MM.1S (cell line): Measurements from ENCODE around the gene FBXL2.

Source experiments
- DNase-seq: peaks from one replicate; pipeline ENCODE4 v3.0.0-alpha.2; 2015
- H2AFZ ChIP-seq: fragments of 300-600 bp; sonication (generic); 2 replicates; pipeline ENCODE4 v1.6.0; 2016; ENCODE audit warnings: antibody characterized with exemption, low read length
- H3F3A ChIP-seq: fragments of 300-600 bp; sonication (generic); 2 replicates; pipeline ENCODE4 v1.6.1; 2016; ENCODE audit warnings: mild to moderate bottlenecking, antibody characterized with exemption, low read length, moderate library complexity, mixed read lengths; ENCODE audit not compliant: insufficient read depth
- H3K27ac ChIP-seq: fragments of 300-600 bp; sonication (generic); 2 replicates; pipeline ENCODE4 v1.5.1; 2016; ENCODE audit warnings: mild to moderate bottlenecking, low read length
- H3K27me3 ChIP-seq: fragments of 300-600 bp; sonication (generic); replicated peaks from 2 replicates; pipeline ENCODE4 v1.6.0; 2016; ENCODE audit warnings: low read length; ENCODE audit not compliant: insufficient read depth
- H3K36me3 ChIP-seq: fragments of 300-600 bp; sonication (generic); replicated peaks from 2 replicates; pipeline ENCODE4 v1.6.1; 2016; ENCODE audit warnings: mild to moderate bottlenecking, low read length, mixed read lengths; ENCODE audit not compliant: insufficient read depth
- H3K4me1 ChIP-seq: fragments of 300-600 bp; sonication (generic); 2 replicates; pipeline ENCODE4 v1.6.1; 2016; ENCODE audit warnings: low read length, mixed read lengths
- H3K4me2 ChIP-seq: fragments of 300-600 bp; sonication (generic); 2 replicates; pipeline ENCODE4 v1.6.0; 2016; ENCODE audit warnings: low read depth, low read length
- H3K4me3 ChIP-seq: fragments of 300-600 bp; sonication (generic); 2 replicates; pipeline ENCODE4 v1.5.1; 2016; ENCODE audit warnings: low read length, mixed read lengths
- H3K79me2 ChIP-seq: fragments of 300-600 bp; sonication (generic); 2 replicates; pipeline ENCODE4 v1.6.1; 2016; ENCODE audit warnings: mixed run types, low read length, mixed read lengths
- H3K9ac ChIP-seq: fragments of 300-600 bp; sonication (generic); 2 replicates; pipeline ENCODE4 v1.6.1; 2016; ENCODE audit warnings: low read length, mixed read lengths
- H3K9me2 ChIP-seq: fragments of 300-600 bp; sonication (generic); replicated peaks from 2 replicates; pipeline ENCODE4 v1.6.1; 2016; ENCODE audit warnings: mild to moderate bottlenecking, low read length, mixed read lengths; ENCODE audit not compliant: insufficient read depth
- H3K9me3 ChIP-seq: fragments of 300-600 bp; sonication (generic); replicated peaks from 2 replicates; pipeline ENCODE4 v1.6.1; 2016; ENCODE audit warnings: mild to moderate bottlenecking, low read length, mixed read lengths; ENCODE audit not compliant: insufficient read depth
- H4K20me1 ChIP-seq: fragments of 300-600 bp; sonication (generic); 2 replicates; pipeline ENCODE4 v1.6.1; 2016; ENCODE audit warnings: mild to moderate bottlenecking, low read length, moderate library complexity, mixed read lengths; ENCODE audit not compliant: insufficient read depth
- CTCF ChIP-seq: fragments of 300-600 bp; sonication (generic); IDR thresholded peaks from 2 replicates; pipeline ENCODE4 v1.5.1; 2016; ENCODE audit warnings: antibody characterized with exemption, low read length, mixed read lengths
- EZH2 ChIP-seq: fragments of 300-600 bp; sonication (generic); optimal IDR thresholded peaks from 2 replicates; pipeline ENCODE3; 2017; ENCODE audit warnings: low read depth, mild to moderate bottlenecking, antibody characterized with exemption, low read length, mixed read lengths
- EZH2phosphoT487 ChIP-seq: fragments of 300-600 bp; sonication (generic); IDR thresholded peaks from 2 replicates; pipeline ENCODE4 v1.6.1; 2018; ENCODE audit warnings: antibody characterized with exemption, low read length

FBXL2 gene

GRCh38 chr3:33386631-33387030, 109.4 kb downstream of the FBXL2 start:
- no peak overlapping the region for H3K4me2 ChIP-seq
- H3K27me3 ChIP-seq = no peaks in the 10 kb centered on the region
- no peaks in the 10 kb centered on the region for H3K9me2 ChIP-seq
- no peaks in the 10 kb centered on the region for H3F3A ChIP-seq
- DNase-seq = no peak
- H3K4me1 ChIP-seq = peaks cover 3% of the 10 kb centered on the region; the same call in 1 of the 2 replicates
- H3K79me2 ChIP-seq = no peaks in the 10 kb centered on the region
- no peaks in the 10 kb centered on the region for H3K9me3 ChIP-seq
- no peak overlapping the region for H3K9ac ChIP-seq
- H2AFZ ChIP-seq = no peak overlapping the region
- H3K27ac ChIP-seq = no peak overlapping the region
- no peaks in the 10 kb centered on the region for H4K20me1 ChIP-seq
- no peaks in the 10 kb centered on the region for H3K36me3 ChIP-seq
- no peak overlapping the region for H3K4me3 ChIP-seq
- no peak for TF ChIP-seq EZH2
- TF ChIP-seq EZH2phosphoT487 = no peak
- TF ChIP-seq CTCF = no peak

- Histone ChIP-seq H3K9me3 (no peaks in the 10 kb centered on the region), H3K4me1 (peaks cover 8% of the 10 kb centered on the region), H4K20me1 (no peaks in the 10 kb centered on the region), H3F3A (no peaks in the 10 kb centered on the region), H3K27me3 (no peaks in the 10 kb centered on the region), H3K9me2 (no peaks in the 10 kb centered on the region), H3K9ac (no peak overlapping the region), H3K79me2 (no peaks in the 10 kb centered on the region), H3K4me3 (no peak overlapping the region), H3K36me3 (no peaks in the 10 kb centered on the region), H3K27ac (no peak overlapping the region), H3K4me2 (no peak overlapping the region), H2AFZ (no peak overlapping the region)
- TF ChIP-seq CTCF = no peak
- no peak for TF ChIP-seq EZH2phosphoT487
- no peak for TF ChIP-seq EZH2
- DNase-seq = no peak
Observed at GRCh38 chr3:33388374-33389100, 111.3 kb downstream of the FBXL2 start.

GRCh38 chr3:33389908-33390307, 112.7 kb downstream of the FBXL2 start:
- H4K20me1 ChIP-seq = no peaks in the 10 kb centered on the region
- no peaks in the 10 kb centered on the region for H3K9me3 ChIP-seq
- no peak for DNase-seq
- H3K36me3 ChIP-seq = no peaks in the 10 kb centered on the region
- H3K27me3 ChIP-seq = no peaks in the 10 kb centered on the region
- H3K4me3 ChIP-seq = no peak overlapping the region
- no peaks in the 10 kb centered on the region for H3F3A ChIP-seq
- TF ChIP-seq EZH2 (no peak), EZH2phosphoT487 (no peak), CTCF (no peak)
- H3K79me2 ChIP-seq = no peaks in the 10 kb centered on the region
- no peak overlapping the region for H2AFZ ChIP-seq
- H3K9me2 ChIP-seq = no peaks in the 10 kb centered on the region
- H3K9ac ChIP-seq = no peak overlapping the region
- no peak overlapping the region for H3K4me2 ChIP-seq
- H3K27ac ChIP-seq = no peak overlapping the region
- H3K4me1 ChIP-seq = peaks cover 8% of the 10 kb centered on the region
